Neural cell (in vitro differentiated cells): ENCODE measurements around the gene ANXA1.

Experiments used
- CTCF ChIP-seq: fragments of 450-650 bp; IDR thresholded peaks from 2 replicates; pipeline ENCODE4 v1.5.1; 2014; ENCODE audit warnings: antibody characterized with exemption, mild to moderate bottlenecking, moderate library complexity; ENCODE audit not compliant: poor library complexity, severe bottlenecking
- EP300 ChIP-seq: fragments of 450-650 bp; conservative IDR thresholded peaks from 2 replicates; pipeline ENCODE4 v1.6.1; 2014; ENCODE audit warnings: antibody characterized with exemption, mild to moderate bottlenecking, moderate library complexity; ENCODE audit not compliant: poor library complexity, severe bottlenecking
- EZH2 ChIP-seq: fragments of 200-600, 300-800 bp; shearing (Covaris generic), sonication (generic); IDR thresholded peaks from 2 replicates; pipeline ENCODE4 v1.6.1; 2014; ENCODE audit warnings: antibody characterized with exemption, low read length, borderline replicate concordance, mild to moderate bottlenecking; ENCODE audit not compliant: insufficient read depth, poor library complexity, severe bottlenecking
- POLR2AphosphoS5 ChIP-seq: IDR thresholded peaks from 2 replicates; pipeline ENCODE4 v1.6.1; 2012
- RAD21 ChIP-seq: fragments of 450-650 bp; conservative IDR thresholded peaks from 2 replicates; pipeline ENCODE4 v1.6.1; 2014; ENCODE audit warnings: antibody characterized with exemption, mild to moderate bottlenecking, moderate library complexity
- REST ChIP-seq: IDR thresholded peaks from 2 replicates; pipeline ENCODE4 v1.6.1; 2012; ENCODE audit warnings: borderline replicate concordance
- SMC3 ChIP-seq: fragments of 450-650 bp; conservative IDR thresholded peaks from 2 replicates; pipeline ENCODE4 v1.6.1; 2014; ENCODE audit warnings: antibody characterized with exemption, mild to moderate bottlenecking, moderate library complexity; ENCODE audit not compliant: poor library complexity
- TAF1 ChIP-seq: IDR thresholded peaks from 2 replicates; pipeline ENCODE4 v1.6.1; 2012; ENCODE audit warnings: low read depth

- TF ChIP-seq CTCF (no peak), SMC3 (no peak), REST (no peak), EZH2 (no peak), RAD21 (no peak), EP300 (no peak), POLR2AphosphoS5 (no peak), TAF1 (no peak)
Observed at GRCh38 chr9:73183428-73183827, 31.8 kb downstream of the ANXA1 start.
